Head of caudate nucleus (tissue), 42 donors: ENCODE data around the gene LTA.

Experiments
- DNase-seq, 42 donors: peaks; one replicate each; pipeline versions ENCODE4 v3.0.0 to v3.0.0-alpha.2; 2020 to 2021; ENCODE audit warnings: mixed read lengths in 7 of 42
- intact Hi-C: fragments of 100-400 bp; cut with DNase I; formaldehyde crosslinking; loops from one replicate; pipeline ENCODE4 v1.15.0; 2022

The LTA gene

DNA sequence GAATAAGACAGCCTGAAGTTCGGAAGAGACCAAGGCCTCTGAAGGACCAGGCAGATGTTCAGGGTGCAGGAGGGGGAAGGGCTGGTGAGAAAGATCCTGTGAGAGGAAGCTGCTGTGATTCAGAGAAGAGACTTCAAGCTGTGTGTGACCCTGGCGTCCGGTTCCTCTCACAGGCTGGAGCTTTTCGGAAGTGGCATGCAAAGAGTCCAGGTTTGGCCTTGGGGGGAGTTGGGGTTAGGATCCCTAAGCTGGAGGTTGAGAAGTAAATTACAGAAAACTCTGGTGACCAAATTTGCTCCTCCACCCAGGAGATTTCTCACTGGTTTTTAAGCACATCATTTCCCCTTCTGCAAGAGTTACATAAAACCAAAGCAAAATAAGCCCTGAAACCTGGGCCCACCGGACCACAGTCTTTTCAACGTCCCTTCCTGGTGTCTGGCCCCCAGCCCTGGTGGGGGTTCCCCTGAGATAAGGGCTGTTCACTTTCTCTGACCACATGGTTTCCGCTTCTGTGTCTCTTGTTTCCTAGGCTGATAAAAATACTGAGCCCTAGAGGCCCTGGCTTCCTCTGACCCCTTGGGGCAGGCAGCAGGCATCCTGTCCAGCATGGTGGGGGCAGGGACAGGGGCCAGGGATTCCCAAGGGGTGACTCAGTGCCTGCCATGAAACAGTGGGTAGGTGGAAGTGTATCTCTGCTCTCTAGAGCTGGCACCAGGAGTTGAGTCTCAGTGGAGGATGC is 12.0 kb upstream of the LTA start:
- peak in 22 of 42 donors; percentile 24 to 68 (median 46) for DNase-seq
- intact Hi-C loops = no loop called here

DNA sequence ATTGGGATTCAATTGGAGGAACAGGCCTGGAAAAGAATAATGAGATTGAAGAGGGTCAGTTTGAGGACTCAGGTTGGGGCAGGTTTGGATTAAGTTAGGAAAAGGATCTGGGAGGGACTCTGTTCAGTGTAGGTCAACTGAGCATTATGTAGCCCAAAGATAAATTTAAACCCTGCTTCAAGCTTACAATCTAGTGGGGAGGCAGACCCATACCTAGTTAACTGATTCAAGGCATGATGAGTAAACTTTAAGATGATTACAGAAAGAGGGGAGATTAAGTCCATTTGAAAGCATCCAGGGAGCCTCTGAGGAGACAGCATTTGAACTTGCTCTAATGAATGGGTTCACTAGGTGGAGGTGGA is 11.4 kb upstream of the LTA start:
- no peak for DNase-seq
- intact Hi-C loops = no loop called here

DNA sequence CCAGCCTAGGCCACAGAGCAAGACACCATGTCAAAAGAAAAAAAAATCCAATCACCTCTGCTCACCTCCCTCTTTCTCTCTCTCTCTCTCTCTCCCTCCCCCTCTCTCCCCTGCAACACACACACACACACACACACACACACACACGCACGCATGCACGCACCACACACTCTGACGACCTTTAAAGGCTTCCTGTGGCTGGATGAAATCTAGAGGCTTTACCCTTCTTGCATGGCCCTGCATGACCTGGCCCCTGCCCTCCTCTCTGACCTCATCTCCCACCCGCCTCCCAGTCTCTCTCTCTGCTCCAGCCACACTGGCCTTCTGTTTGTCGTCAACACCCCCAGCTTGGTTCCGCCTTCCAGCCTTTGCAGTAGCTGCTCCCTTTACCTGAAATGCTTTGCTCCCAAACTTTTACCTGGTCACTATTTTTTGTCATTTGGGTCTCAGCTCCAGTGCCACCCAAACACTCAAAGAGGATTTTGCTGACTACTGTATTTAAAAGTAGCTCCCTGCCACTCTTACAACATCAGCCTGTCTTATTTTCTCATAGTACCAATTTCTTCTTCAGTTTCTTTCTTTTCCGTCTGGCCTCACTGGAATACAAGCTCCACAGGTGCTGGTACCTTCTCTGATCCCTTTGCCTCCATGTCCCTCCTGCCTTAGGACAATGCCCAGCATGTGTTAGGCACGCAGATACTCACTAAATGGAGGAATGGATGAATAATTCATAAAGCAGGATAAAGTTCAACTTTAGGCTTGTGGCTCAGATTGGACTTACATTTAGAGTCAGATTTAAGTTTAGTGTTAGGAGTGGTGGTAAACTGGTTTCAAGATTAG is 4.3 kb upstream of the LTA start:
- DNase-seq = no peak
- intact Hi-C loops = no loop called here

DNA sequence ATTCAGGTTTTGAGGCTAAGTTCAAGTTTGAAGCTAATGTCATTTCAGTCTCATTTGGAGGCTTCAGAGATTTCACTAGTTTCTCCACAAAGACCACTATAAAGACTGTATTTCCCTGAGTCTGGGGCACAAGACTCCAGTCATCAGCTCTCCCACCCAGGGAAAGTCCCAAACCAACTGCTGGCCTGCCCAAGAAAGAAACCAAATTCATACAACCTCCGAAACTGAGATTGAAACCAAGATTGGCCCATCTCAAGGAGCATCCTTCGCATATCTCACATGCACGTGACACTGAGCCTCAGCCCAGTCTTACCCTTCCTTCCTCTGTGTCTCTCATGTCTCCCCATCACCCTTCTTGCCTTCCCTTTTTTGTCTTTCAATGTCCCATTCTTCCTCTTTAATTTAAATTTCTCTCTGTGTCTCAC is 3.5 kb upstream of the LTA start:
- intact Hi-C loops = no loop called here
- no peak for DNase-seq

DNA sequence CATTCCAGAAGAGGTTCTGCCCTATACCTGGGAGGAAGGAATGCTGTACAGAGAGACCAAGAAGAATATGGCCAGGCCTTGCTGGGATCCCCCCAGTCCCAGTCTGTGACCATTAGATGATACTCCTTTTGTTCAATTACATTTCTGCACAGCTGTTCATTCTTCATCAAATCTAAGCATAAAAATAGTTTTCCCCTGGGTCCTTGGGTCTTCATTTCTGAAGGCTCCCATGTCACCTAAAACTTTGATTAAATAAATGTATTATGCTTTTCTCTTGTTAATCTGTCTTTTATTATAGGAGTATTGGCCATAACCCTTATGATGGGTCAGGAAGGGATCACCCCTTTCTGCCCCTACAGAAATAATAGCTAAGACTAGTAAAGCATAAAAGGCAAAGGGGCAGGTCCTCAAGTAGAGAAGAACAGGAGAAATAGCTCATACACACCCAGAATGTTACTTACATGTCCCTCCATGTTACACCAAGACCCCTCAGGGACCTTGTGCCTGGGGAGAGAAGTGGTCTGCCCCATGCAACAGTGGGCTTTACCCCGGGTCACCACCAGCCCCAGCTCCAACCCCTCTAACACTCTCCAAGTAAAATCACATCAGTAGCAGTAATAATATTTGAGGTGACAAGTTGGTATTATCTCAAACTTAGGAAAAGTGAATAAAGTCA is 2.1 kb upstream of the LTA start:
- intact Hi-C loops = no loop called here
- no peak for DNase-seq

DNA sequence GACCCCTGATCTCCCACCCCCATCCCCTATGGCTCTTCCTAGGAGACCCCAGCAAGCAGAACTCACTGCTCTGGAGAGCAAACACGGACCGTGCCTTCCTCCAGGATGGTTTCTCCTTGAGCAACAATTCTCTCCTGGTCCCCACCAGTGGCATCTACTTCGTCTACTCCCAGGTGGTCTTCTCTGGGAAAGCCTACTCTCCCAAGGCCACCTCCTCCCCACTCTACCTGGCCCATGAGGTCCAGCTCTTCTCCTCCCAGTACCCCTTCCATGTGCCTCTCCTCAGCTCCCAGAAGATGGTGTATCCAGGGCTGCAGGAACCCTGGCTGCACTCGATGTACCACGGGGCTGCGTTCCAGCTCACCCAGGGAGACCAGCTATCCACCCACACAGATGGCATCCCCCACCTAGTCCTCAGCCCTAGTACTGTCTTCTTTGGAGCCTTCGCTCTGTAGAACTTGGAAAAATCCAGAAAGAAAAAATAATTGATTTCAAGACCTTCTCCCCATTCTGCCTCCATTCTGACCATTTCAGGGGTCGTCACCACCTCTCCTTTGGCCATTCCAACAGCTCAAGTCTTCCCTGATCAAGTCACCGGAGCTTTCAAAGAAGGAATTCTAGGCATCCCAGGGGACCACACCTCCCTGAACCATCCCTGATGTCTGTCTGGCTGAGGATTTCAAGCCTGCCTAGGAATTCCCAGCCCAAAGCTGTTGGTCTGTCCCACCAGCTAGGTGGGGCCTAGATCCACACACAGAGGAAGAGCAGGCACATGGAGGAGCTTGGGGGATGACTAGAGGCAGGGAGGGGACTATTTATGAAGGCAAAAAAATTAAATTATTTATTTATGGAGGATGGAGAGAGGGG is 1.4 kb downstream of the LTA start:
- DNase-seq = no peak
- intact Hi-C loops = no loop called here

DNA sequence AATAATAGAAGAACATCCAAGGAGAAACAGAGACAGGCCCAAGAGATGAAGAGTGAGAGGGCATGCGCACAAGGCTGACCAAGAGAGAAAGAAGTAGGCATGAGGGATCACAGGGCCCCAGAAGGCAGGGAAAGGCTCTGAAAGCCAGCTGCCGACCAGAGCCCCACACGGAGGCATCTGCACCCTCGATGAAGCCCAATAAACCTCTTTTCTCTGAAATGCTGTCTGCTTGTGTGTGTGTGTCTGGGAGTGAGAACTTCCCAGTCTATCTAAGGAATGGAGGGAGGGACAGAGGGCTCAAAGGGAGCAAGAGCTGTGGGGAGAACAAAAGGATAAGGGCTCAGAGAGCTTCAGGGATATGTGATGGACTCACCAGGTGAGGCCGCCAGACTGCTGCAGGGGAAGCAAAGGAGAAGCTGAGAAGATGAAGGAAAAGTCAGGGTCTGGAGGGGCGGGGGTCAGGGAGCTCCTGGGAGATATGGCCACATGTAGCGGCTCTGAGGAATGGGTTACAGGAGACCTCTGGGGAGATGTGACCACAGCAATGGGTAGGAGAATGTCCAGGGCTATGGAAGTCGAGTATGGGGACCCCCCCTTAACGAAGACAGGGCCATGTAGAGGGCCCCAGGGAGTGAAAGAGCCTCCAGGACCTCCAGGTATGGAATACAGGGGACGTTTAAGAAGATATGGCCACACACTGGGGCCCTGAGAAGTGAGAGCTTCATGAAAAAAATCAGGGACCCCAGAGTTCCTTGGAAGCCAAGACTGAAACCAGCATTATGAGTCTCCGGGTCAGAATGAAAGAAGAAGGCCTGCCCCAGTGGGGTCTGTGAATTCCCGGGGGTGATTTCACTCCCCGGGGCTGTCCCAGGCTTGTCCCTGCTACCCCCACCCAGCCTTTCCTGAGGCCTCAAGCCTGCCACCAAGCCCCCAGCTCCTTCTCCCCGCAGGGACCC is 2.3 kb downstream of the LTA start:
- DNase-seq = no peak
- intact Hi-C loops = no loop called here

DNA sequence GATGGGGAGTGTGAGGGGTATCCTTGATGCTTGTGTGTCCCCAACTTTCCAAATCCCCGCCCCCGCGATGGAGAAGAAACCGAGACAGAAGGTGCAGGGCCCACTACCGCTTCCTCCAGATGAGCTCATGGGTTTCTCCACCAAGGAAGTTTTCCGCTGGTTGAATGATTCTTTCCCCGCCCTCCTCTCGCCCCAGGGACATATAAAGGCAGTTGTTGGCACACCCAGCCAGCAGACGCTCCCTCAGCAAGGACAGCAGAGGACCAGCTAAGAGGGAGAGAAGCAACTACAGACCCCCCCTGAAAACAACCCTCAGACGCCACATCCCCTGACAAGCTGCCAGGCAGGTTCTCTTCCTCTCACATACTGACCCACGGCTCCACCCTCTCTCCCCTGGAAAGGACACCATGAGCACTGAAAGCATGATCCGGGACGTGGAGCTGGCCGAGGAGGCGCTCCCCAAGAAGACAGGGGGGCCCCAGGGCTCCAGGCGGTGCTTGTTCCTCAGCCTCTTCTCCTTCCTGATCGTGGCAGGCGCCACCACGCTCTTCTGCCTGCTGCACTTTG is 3.3 kb downstream of the LTA start, which contains the start of gene TNF:
Gene TNF (plus strand): TSS at position 231 of the 567 bp plus-strand sequence. CDS start 177 bp downstream, at position 408.
- intact Hi-C loops = no loop called here
- peak in 30 of 42 donors; percentile 12 to 67 (median 38) for DNase-seq

DNA sequence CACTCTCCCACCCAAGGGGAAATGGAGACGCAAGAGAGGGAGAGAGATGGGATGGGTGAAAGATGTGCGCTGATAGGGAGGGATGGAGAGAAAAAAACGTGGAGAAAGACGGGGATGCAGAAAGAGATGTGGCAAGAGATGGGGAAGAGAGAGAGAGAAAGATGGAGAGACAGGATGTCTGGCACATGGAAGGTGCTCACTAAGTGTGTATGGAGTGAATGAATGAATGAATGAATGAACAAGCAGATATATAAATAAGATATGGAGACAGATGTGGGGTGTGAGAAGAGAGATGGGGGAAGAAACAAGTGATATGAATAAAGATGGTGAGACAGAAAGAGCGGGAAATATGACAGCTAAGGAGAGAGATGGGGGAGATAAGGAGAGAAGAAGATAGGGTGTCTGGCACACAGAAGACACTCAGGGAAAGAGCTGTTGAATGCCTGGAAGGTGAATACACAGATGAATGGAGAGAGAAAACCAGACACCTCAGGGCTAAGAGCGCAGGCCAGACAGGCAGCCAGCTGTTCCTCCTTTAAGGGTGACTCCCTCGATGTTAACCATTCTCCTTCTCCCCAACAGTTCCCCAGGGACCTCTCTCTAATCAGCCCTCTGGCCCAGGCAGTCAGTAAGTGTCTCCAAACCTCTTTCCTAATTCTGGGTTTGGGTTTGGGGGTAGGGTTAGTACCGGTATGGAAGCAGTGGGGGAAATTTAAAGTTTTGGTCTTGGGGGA is 4.0 kb downstream of the LTA start:
- intact Hi-C loops = no loop called here
- DNase-seq = no peak

DNA sequence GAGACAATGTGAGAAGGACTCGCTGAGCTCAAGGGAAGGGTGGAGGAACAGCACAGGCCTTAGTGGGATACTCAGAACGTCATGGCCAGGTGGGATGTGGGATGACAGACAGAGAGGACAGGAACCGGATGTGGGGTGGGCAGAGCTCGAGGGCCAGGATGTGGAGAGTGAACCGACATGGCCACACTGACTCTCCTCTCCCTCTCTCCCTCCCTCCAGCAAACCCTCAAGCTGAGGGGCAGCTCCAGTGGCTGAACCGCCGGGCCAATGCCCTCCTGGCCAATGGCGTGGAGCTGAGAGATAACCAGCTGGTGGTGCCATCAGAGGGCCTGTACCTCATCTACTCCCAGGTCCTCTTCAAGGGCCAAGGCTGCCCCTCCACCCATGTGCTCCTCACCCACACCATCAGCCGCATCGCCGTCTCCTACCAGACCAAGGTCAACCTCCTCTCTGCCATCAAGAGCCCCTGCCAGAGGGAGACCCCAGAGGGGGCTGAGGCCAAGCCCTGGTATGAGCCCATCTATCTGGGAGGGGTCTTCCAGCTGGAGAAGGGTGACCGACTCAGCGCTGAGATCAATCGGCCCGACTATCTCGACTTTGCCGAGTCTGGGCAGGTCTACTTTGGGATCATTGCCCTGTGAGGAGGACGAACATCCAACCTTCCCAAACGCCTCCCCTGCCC is 4.9 kb downstream of the LTA start:
- intact Hi-C loops = no loop called here
- no peak for DNase-seq

DNA sequence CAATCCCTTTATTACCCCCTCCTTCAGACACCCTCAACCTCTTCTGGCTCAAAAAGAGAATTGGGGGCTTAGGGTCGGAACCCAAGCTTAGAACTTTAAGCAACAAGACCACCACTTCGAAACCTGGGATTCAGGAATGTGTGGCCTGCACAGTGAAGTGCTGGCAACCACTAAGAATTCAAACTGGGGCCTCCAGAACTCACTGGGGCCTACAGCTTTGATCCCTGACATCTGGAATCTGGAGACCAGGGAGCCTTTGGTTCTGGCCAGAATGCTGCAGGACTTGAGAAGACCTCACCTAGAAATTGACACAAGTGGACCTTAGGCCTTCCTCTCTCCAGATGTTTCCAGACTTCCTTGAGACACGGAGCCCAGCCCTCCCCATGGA is 5.5 kb downstream of the LTA start:
- intact Hi-C loops = no loop called here
- no peak for DNase-seq

DNA sequence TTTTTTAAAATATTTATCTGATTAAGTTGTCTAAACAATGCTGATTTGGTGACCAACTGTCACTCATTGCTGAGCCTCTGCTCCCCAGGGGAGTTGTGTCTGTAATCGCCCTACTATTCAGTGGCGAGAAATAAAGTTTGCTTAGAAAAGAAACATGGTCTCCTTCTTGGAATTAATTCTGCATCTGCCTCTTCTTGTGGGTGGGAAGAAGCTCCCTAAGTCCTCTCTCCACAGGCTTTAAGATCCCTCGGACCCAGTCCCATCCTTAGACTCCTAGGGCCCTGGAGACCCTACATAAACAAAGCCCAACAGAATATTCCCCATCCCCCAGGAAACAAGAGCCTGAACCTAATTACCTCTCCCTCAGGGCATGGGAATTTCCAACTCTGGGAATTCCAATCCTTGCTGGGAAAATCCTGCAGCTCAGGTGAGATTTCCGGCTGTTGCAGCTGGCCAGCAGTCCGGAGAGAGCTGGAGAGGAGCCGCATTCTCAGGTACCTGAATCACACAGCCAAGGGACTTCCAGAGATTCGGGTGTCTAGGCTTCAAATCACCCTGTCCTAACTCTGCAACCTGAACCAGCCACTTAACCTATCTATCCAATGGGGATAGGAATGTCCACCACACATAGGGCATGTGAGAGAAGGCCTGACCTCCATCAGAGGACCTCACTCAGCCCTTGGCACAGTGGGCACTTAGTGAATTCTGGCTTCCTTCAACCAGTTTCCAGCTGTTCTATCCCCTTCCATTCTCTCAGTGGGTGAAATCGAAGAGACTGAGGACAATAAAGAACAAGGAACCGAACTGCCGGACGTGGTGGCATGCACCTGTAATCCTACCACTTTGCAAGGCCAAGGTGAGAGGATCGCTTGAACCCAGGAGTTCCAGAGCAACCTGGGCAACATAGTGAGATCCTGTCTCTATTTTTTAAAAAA is 6.4 kb downstream of the LTA start:
- intact Hi-C loops = no loop called here
- DNase-seq = no peak

DNA sequence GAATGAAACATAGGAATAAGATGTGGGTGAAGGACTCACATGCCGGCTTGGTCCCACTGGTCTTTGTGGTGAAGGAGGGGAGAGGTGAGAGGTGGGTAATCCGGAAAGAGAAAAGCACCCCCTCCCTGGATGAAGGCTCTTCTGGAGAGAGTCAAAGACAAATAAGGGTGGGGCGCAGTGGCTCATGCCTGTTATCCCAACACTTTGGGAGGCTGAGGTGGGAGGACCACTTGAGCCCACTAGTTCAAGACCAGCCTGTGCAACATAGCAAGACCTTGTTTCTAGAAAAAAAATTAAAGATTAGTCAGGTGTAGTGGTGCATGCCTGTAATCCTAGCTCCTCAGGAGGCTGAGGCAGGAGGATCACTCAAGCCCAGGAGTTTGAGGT is 7.0 kb downstream of the LTA start:
- intact Hi-C loops = no loop called here
- no peak for DNase-seq

DNA sequence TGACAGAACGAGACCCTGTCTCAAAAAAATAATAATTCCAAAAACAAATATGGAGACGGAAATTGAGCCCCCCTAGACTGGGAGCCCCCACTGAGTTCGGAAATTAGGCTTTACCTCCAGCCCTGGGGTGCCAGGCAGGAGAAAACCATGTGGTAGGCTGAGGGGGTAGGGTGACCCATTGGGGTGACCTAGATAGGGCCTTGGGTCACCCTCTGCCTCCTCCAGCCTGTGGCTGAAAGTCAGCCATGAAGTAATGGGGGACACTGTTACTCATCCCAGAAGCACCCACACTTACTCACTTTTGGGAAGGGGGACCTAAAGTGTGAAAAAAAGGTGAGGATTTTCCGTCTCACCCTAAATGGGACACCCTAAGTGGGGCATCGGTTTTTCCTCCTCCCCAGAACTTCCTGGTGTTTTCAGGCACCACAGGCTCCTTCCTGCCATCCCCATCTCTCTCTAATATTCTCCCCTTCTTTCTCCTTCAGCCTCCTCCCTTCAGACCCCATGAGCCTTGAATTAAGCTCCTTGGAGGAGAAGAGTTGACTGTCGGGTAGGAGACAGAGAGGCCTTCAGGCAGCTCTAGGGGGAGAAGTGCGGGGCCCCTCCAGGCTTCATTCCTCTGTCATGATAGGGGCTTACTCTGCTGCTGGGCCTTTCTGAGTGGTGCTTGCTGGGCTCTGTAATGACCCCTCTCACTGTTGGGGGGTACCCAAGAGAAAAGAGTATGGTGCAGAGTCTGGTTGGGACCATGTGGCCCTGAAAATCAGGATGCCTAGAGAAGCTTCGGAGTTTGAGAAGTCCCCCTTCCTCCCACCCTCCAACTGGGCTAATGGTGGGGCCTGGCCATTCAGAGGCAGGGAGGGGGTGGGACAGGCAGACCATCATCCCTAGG is 7.7 kb downstream of the LTA start:
- intact Hi-C loops = no loop called here
- no peak for DNase-seq

DNA sequence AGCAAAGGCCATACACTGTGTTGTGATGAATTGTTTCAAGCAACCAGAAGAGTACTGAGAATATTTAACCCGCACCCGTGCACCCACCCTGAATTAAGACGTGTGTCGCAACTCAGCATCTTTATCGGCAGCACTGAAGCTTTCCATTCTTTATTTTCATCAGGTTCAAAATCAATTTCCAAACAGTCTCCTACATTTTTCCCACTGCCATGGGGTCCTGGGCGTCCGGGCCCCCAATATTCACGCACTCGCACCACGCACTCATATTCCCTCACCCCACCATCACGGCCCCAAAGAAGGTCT is 8.3 kb downstream of the LTA start:
- intact Hi-C loops = no loop called here
- no peak for DNase-seq
